Measurements from ENCODE around the gene EIF1B. TPM values are rescaled to one million over a fixed set of nuclear protein-coding genes. Genes with fewer than 3 reads are reported as not detected.
"Not testable (repeated sequence)": the region's sequence is repeated elsewhere in the genome, so short reads cannot be mapped to it uniquely, and the experiment has no call there.

EIF1B gene
- total RNA-seq, 4 donors from 2014 or later = 5.2 to 90.2 (median 25.2) TPM

DNA sequence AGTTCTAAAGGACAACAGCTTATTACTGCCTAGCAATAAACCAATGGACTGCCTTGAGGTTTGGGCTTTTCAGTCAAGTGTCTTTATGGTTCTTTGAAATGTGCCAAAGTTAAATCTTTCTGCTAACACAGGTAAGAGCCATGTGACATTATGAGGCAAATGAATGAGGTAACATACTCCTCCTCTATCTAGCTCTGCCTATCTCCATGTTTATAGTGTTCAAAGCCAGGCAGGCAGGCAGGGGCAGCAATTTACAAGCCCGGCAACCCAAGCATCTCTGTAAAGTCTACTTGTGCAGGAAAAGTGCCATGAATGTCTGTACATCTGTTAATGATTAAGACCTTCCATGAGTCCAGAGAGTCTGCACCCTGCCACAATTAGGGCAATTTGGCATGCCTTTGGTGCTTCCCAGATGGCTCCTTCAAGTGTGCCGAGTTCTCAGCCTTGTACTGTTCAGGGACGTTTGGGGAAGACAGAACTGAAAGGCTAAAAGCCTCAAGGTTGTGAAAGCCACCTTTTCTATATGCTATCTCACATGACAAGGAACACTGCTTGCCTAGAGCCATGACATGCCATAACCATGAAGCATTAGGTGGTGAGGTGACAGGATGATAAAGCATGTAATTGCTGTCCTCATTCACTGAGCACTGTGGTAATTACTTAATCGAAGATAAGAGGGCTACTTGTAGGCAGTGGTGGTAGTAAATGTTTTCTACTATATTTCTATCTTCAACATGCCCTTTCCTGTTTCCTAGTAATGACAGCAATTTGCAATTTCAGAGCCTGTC, 41.4 kb upstream of the EIF1B start:
- peaks cover 0 to 10% (median 2%) of the 10 kb centered on the region in 4 donors for H3K4me1 ChIP-seq
- TF ChIP-seq POLR2A (IDR thresholded peaks at IDR 0.05) (no peak), EP300 (IDR thresholded peaks at IDR 0.05; ENCODE audit: low read depth) (no peak), POLR2AphosphoS5 (IDR thresholded peaks at IDR 0.05) (no peak)
- TF ChIP-seq, protein P1, sequence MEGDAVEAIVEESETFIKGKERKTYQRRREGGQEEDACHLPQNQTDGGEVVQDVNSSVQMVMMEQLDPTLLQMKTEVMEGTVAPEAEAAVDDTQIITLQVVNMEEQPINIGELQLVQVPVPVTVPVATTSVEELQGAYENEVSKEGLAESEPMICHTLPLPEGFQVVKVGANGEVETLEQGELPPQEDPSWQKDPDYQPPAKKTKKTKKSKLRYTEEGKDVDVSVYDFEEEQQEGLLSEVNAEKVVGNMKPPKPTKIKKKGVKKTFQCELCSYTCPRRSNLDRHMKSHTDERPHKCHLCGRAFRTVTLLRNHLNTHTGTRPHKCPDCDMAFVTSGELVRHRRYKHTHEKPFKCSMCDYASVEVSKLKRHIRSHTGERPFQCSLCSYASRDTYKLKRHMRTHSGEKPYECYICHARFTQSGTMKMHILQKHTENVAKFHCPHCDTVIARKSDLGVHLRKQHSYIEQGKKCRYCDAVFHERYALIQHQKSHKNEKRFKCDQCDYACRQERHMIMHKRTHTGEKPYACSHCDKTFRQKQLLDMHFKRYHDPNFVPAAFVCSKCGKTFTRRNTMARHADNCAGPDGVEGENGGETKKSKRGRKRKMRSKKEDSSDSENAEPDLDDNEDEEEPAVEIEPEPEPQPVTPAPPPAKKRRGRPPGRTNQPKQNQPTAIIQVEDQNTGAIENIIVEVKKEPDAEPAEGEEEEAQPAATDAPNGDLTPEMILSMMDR (IDR thresholded peaks at IDR 0.05) = no peak
- no peak overlapping the region for H3K27ac ChIP-seq
- no peaks in the 10 kb centered on the region for H3K36me3 ChIP-seq
- peak; percentile 34 for DNase-seq
- H3K4me3 ChIP-seq = no peak overlapping the region
- no peaks in the 10 kb centered on the region for H3K27me3 ChIP-seq
- intact Hi-C loops (cut with DNase I; ENCODE audit: low total_unique reads) (no loop called here), in situ Hi-C loops (cut with MboI; ENCODE audit: low pct_ligation_motif_present in 1 of 4, low pct_unique_long_range_greater_than_20kb in 1 of 4, low sequenced_read_pairs in 3 of 4) (no loop called here)
- WGBS, 2 donors (ENCODE audit: low coverage in 1 of 2) = 8 to 38% methylated on average over 3 to 4 of the region's 4 CpGs
- no peaks in the 10 kb centered on the region for H3K9me3 ChIP-seq

GRCh38 chr3:40268802-40269524, 40.5 kb upstream of the EIF1B start:
- TF ChIP-seq POLR2A (IDR thresholded peaks at IDR 0.05) (no peak), POLR2AphosphoS5 (IDR thresholded peaks at IDR 0.05) (no peak), EP300 (IDR thresholded peaks at IDR 0.05; ENCODE audit: low read depth) (no peak)
- TF ChIP-seq, protein P1 (IDR thresholded peaks at IDR 0.05) = no peak
- no peak for DNase-seq
- Histone ChIP-seq H3K27me3 (no peaks in the 10 kb centered on the region), H3K27ac (no peak overlapping the region), H3K36me3 (no peaks in the 10 kb centered on the region), H3K4me1 (peaks cover 0 to 10% (median 2%) of the 10 kb centered on the region in 4 donors), H3K4me3 (no peak overlapping the region), H3K9me3 (no peaks in the 10 kb centered on the region)
- in situ Hi-C loops (cut with MboI; ENCODE audit: low pct_ligation_motif_present in 1 of 4, low pct_unique_long_range_greater_than_20kb in 1 of 4, low sequenced_read_pairs in 3 of 4) (no loop called here), intact Hi-C loops (cut with DNase I; ENCODE audit: low total_unique reads) (no loop called here)
- WGBS, 2 donors (ENCODE audit: low coverage in 1 of 2) = 78% methylated on average over 2 of the region's 2 CpGs; no CpG with 5 or more reads in 1 of the 2 donors

DNA sequence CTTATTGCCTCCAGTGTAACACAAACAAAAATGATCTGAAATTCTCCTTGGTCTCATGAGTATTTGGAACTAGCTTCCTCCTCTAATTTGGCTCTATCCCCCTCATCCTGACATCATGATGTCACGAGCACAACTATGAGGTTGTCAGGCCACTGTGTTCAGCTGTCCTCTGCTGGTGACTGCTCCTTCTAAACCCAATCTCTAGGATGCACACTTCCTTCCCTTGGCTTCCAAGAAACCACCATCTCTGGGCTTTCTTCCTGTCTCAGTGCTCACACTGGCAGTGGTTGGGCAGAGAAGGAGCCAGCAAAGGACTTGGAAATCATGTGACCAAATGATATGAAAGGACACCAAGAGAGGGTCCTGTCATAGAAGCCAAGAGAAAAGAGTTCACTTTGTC, 30.7 kb upstream of the EIF1B start:
- DNase-seq = no peak
- in situ Hi-C loops (cut with MboI; ENCODE audit: low pct_ligation_motif_present in 1 of 4, low pct_unique_long_range_greater_than_20kb in 1 of 4, low sequenced_read_pairs in 3 of 4) = no loop called here
- no peak overlapping the region for H3K27ac ChIP-seq
- no peaks in the 10 kb centered on the region for H3K9me3 ChIP-seq
- intact Hi-C loops (cut with DNase I; ENCODE audit: low total_unique reads) = no loop called here
- 0 to 5% methylated on average over 1 of the region's 1 CpG for WGBS, 2 donors (ENCODE audit: low coverage in 1 of 2)
- no peaks in the 10 kb centered on the region for H3K4me1 ChIP-seq
- H3K36me3 ChIP-seq = no peaks in the 10 kb centered on the region
- H3K27me3 ChIP-seq = no peaks in the 10 kb centered on the region
- TF ChIP-seq POLR2AphosphoS5 (IDR thresholded peaks at IDR 0.05) = no peak
- TF ChIP-seq, protein P1 (IDR thresholded peaks at IDR 0.05) = no peak
- TF ChIP-seq EP300 (IDR thresholded peaks at IDR 0.05; ENCODE audit: low read depth) = no peak
- H3K4me3 ChIP-seq = no peak overlapping the region

GRCh38 chr3:40281995-40282394, 27.5 kb upstream of the EIF1B start:
- in situ Hi-C loops (cut with MboI; ENCODE audit: low pct_ligation_motif_present in 1 of 4, low pct_unique_long_range_greater_than_20kb in 1 of 4, low sequenced_read_pairs in 3 of 4) (no loop called here), intact Hi-C loops (cut with DNase I; ENCODE audit: low total_unique reads) (no loop called here)
- Histone ChIP-seq H3K27me3 (no peaks in the 10 kb centered on the region), H3K4me1 (no peaks in the 10 kb centered on the region), H3K36me3 (no peaks in the 10 kb centered on the region), H3K27ac (no peak overlapping the region), H3K9me3 (no peaks in the 10 kb centered on the region), H3K4me3 (no peak overlapping the region)
- no peak for DNase-seq
- WGBS, 2 donors (ENCODE audit: low coverage in 1 of 2) = 71 to 82% methylated on average over 2 of the region's 2 CpGs
- TF ChIP-seq POLR2AphosphoS5 (IDR thresholded peaks at IDR 0.05) (no peak), POLR2A (IDR thresholded peaks at IDR 0.05) (no peak), EP300 (IDR thresholded peaks at IDR 0.05; ENCODE audit: low read depth) (no peak)
- TF ChIP-seq, protein P1 (IDR thresholded peaks at IDR 0.05) = no peak

- 88 to 96% methylated on average over 5 of the region's 5 CpGs for WGBS, 2 donors (ENCODE audit: low coverage in 1 of 2)
- H3K9me3 ChIP-seq; H3K27ac ChIP-seq; DNase-seq; H3K36me3 ChIP-seq; in situ Hi-C loops (cut with MboI; ENCODE audit: low pct_ligation_motif_present in 1 of 4, low pct_unique_long_range_greater_than_20kb in 1 of 4, low sequenced_read_pairs in 3 of 4); H3K4me3 ChIP-seq; H3K27me3 ChIP-seq; intact Hi-C loops (cut with DNase I; ENCODE audit: low total_unique reads); H3K4me1 ChIP-seq: not testable (repeated sequence)
Measured at GRCh38 chr3:40283057-40283456, 26.4 kb upstream of the EIF1B start.

Data from transverse colon (tissue), 4 donors.